Neural cell (in vitro differentiated cells): ENCODE results near the gene FBXO42. TPM values are rescaled to one million over a fixed set of nuclear protein-coding genes. Genes with fewer than 3 reads are reported as not detected.
"Not testable (repeated sequence)": the region's sequence is repeated elsewhere in the genome, so short reads cannot be mapped to it uniquely, and the experiment has no call there.

Source experiments
- H2AFZ ChIP-seq: fragments of 200-600, 300-800 bp; sonication (generic), shearing (Covaris generic); 2 replicates; pipeline ENCODE4 v1.6.0; 2014; ENCODE audit warnings: low read depth, mild to moderate bottlenecking, antibody characterized with exemption, low read length, moderate library complexity
- H3F3A ChIP-seq: fragments of 200-600 bp; shearing (Covaris generic); 2 replicates; pipeline ENCODE4 v1.6.1; 2016; ENCODE audit warnings: mild to moderate bottlenecking, moderate library complexity, mixed read lengths, antibody characterized with exemption, low read length; ENCODE audit not compliant: insufficient read depth, poor library complexity, severe bottlenecking
- H3K27ac ChIP-seq: fragments of 200-600, 300-800 bp; sonication (generic), shearing (Covaris generic); 2 replicates; pipeline ENCODE4 v1.5.1; 2014; ENCODE audit warnings: mild to moderate bottlenecking, low read length, moderate library complexity
- H3K27me3 ChIP-seq: fragments of 300-800, 200-600 bp; sonication (generic), shearing (Covaris generic); 2 replicates; pipeline ENCODE4 v1.6.0; 2014; ENCODE audit warnings: mild to moderate bottlenecking, low read depth, low read length, moderate library complexity; ENCODE audit not compliant: insufficient read depth
- H3K36me3 ChIP-seq: fragments of 300-800, 200-600 bp; sonication (generic), shearing (Covaris generic); 2 replicates; pipeline ENCODE4 v1.5.1; 2014; ENCODE audit warnings: mild to moderate bottlenecking, antibody characterized with exemption, low read length, moderate library complexity; ENCODE audit not compliant: insufficient read depth
- H3K4me2 ChIP-seq: fragments of 300-800, 200-600 bp; sonication (generic), shearing (Covaris generic); 2 replicates; pipeline ENCODE4 v1.6.0; 2014; ENCODE audit warnings: mild to moderate bottlenecking, low read length
- H3K4me3 ChIP-seq: fragments of 300-800, 200-600 bp; sonication (generic), shearing (Covaris generic); 2 replicates; pipeline ENCODE4 v1.5.1; 2014; ENCODE audit warnings: mild to moderate bottlenecking, low read length, moderate library complexity
- H3K79me2 ChIP-seq: fragments of 200-600 bp; shearing (Covaris generic); replicated peaks from 2 replicates; pipeline ENCODE4 v1.6.0; 2014; ENCODE audit warnings: mild to moderate bottlenecking, low read length, moderate library complexity; ENCODE audit not compliant: insufficient read depth
- H3K9ac ChIP-seq: fragments of 300-800, 200-600 bp; sonication (generic), shearing (Covaris generic); 2 replicates; pipeline ENCODE4 v1.6.1; 2016; ENCODE audit warnings: mild to moderate bottlenecking, low read length, mixed read lengths
- H3K9me2 ChIP-seq: fragments of 200-600 bp; shearing (Covaris generic); 2 replicates; pipeline ENCODE4 v1.6.1; 2016; ENCODE audit warnings: mild to moderate bottlenecking, low read length, mixed read lengths; ENCODE audit not compliant: insufficient read depth
- H3K9me3 ChIP-seq: fragments of 200-600, 300-800 bp; sonication (generic), shearing (Covaris generic); 2 replicates; pipeline ENCODE4 v1.6.1; 2016; ENCODE audit warnings: mild to moderate bottlenecking, mixed run types, low read length, moderate library complexity, mixed read lengths
- H4K20me1 ChIP-seq: fragments of 200-600 bp; shearing (Covaris generic); 2 replicates; pipeline ENCODE4 v1.6.1; 2016; ENCODE audit warnings: mild to moderate bottlenecking, mixed run types; ENCODE audit not compliant: insufficient read depth
- CTCF ChIP-seq: fragments of 450-650 bp; IDR thresholded peaks from 2 replicates; pipeline ENCODE4 v1.5.1; 2014; ENCODE audit warnings: antibody characterized with exemption, mild to moderate bottlenecking, moderate library complexity; ENCODE audit not compliant: poor library complexity, severe bottlenecking
- EP300 ChIP-seq: fragments of 450-650 bp; conservative IDR thresholded peaks from 2 replicates; pipeline ENCODE4 v1.6.1; 2014; ENCODE audit warnings: antibody characterized with exemption, mild to moderate bottlenecking, moderate library complexity; ENCODE audit not compliant: poor library complexity, severe bottlenecking
- EZH2 ChIP-seq: fragments of 200-600, 300-800 bp; shearing (Covaris generic), sonication (generic); IDR thresholded peaks from 2 replicates; pipeline ENCODE4 v1.6.1; 2014; ENCODE audit warnings: antibody characterized with exemption, low read length, borderline replicate concordance, mild to moderate bottlenecking; ENCODE audit not compliant: insufficient read depth, poor library complexity, severe bottlenecking
- MXI1 ChIP-seq: fragments of 450-650 bp; conservative IDR thresholded peaks from 2 replicates; pipeline ENCODE4 v1.6.1; 2014; ENCODE audit warnings: antibody characterized with exemption, mild to moderate bottlenecking; ENCODE audit not compliant: poor library complexity, severe bottlenecking
- POLR2AphosphoS5 ChIP-seq: IDR thresholded peaks from 2 replicates; pipeline ENCODE4 v1.6.1; 2012
- RAD21 ChIP-seq: fragments of 450-650 bp; conservative IDR thresholded peaks from 2 replicates; pipeline ENCODE4 v1.6.1; 2014; ENCODE audit warnings: antibody characterized with exemption, mild to moderate bottlenecking, moderate library complexity
- REST ChIP-seq: IDR thresholded peaks from 2 replicates; pipeline ENCODE4 v1.6.1; 2012; ENCODE audit warnings: borderline replicate concordance
- SMC3 ChIP-seq: fragments of 450-650 bp; conservative IDR thresholded peaks from 2 replicates; pipeline ENCODE4 v1.6.1; 2014; ENCODE audit warnings: antibody characterized with exemption, mild to moderate bottlenecking, moderate library complexity; ENCODE audit not compliant: poor library complexity
- TAF1 ChIP-seq: IDR thresholded peaks from 2 replicates; pipeline ENCODE4 v1.6.1; 2012; ENCODE audit warnings: low read depth
- polyA plus RNA-seq: library from polyadenylated mRNA; depleted of rRNA; stranded (reverse); fragments of >200 nt; gene quantifications from 2 replicates; pipeline ENCODE4 v1.2.3, GENCODE V29; 2014

Gene FBXO42
- polyA plus RNA-seq, 1 donor from 2014 or later = 30.1 TPM

- H3K4me2 ChIP-seq = no peak overlapping the region
- no peaks in the 10 kb centered on the region for H4K20me1 ChIP-seq
- H3K27ac ChIP-seq = no peak overlapping the region
- no peaks in the 10 kb centered on the region for H3K9me2 ChIP-seq
- TF ChIP-seq MXI1 (no peak), TAF1 (no peak), CTCF (no peak), EZH2 (no peak), POLR2AphosphoS5 (no peak), RAD21 (no peak), SMC3 (no peak), EP300 (no peak), REST (no peak)
- H3K36me3 ChIP-seq = peaks cover 11% of the 10 kb centered on the region
- no peaks in the 10 kb centered on the region for H3F3A ChIP-seq
- no peak overlapping the region for H2AFZ ChIP-seq
- no peaks in the 10 kb centered on the region for H3K9me3 ChIP-seq
- H3K4me3 ChIP-seq = no peak overlapping the region
- H3K9ac ChIP-seq = no peak overlapping the region
- H3K79me2 ChIP-seq = no peaks in the 10 kb centered on the region
- no peaks in the 10 kb centered on the region for H3K27me3 ChIP-seq
Measured at GRCh38 chr1:16258591-16259135, 93.6 kb downstream of the FBXO42 start.

GRCh38 chr1:16257968-16258367, 94.3 kb downstream of the FBXO42 start:
- Histone ChIP-seq H3K27me3 (no peaks in the 10 kb centered on the region), H3K27ac (no peak overlapping the region), H3K36me3 (peaks cover 11% of the 10 kb centered on the region), H3K9ac (no peak overlapping the region), H3F3A (no peaks in the 10 kb centered on the region), H3K4me2 (no peak overlapping the region), H3K9me3 (no peaks in the 10 kb centered on the region), H3K9me2 (no peaks in the 10 kb centered on the region), H2AFZ (no peak overlapping the region), H3K4me3 (no peak overlapping the region), H4K20me1 (no peaks in the 10 kb centered on the region), H3K79me2 (no peaks in the 10 kb centered on the region)
- no peak for TF ChIP-seq EZH2
- no peak for TF ChIP-seq SMC3
- no peak for TF ChIP-seq REST
- TF ChIP-seq TAF1 = no peak
- TF ChIP-seq POLR2AphosphoS5 = no peak
- TF ChIP-seq EP300 = no peak
- no peak for TF ChIP-seq CTCF
- TF ChIP-seq MXI1 = no peak
- no peak for TF ChIP-seq RAD21

- H3K27me3 ChIP-seq, H4K20me1 ChIP-seq, H3K79me2 ChIP-seq, H3K9me2 ChIP-seq, H3K4me2 ChIP-seq, H3K9ac ChIP-seq, H3K27ac ChIP-seq, H2AFZ ChIP-seq, H3F3A ChIP-seq, H3K4me3 ChIP-seq, H3K9me3 ChIP-seq: not testable (repeated sequence)
- H3K36me3 ChIP-seq = peaks cover 11% of the 10 kb centered on the region
Measured at GRCh38 chr1:16257556-16257955, 94.7 kb downstream of the FBXO42 start.
